Hippocampal formation (tissue), 2 donors: Measurements from ENCODE around the gene CDH1.

Source experiments
- DNase-seq, 2 donors: peaks; one replicate each; lab custom pipeline; 2025; lab: John Stamatoyannopoulos, UW

The CDH1 gene

DNA sequence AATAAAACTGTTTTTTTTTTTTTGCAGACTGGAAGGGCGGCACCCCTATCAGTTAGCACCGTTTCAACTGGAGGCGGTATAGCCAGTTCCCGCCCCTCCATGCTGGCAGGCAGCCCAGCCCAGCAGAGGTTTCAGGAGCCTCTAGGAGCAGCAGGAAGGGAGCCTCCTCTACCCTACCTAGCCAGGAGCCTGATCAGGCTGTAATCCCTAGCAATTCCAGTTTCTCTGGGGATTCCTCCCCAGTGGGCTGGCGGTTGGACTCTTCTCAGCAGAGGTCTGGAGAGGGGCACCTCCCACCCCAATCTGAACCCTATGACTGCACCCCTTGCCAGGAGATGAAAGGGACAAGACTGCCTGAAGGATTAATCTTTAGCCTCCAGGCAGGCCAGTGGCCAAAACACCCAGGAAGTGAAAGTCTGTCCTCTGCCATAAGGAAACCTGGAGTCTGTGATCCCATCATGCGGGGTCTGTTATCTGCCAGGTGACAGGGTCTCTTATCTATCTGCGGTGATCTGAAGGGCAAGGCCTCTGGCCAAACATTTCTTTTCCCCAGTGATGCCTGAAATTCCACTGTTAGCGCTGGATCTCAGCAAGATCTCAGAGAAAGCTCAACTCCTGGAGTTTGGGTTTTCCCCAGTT is 4.9 kb upstream of the CDH1 start:
- DNase-seq = no peak

DNA sequence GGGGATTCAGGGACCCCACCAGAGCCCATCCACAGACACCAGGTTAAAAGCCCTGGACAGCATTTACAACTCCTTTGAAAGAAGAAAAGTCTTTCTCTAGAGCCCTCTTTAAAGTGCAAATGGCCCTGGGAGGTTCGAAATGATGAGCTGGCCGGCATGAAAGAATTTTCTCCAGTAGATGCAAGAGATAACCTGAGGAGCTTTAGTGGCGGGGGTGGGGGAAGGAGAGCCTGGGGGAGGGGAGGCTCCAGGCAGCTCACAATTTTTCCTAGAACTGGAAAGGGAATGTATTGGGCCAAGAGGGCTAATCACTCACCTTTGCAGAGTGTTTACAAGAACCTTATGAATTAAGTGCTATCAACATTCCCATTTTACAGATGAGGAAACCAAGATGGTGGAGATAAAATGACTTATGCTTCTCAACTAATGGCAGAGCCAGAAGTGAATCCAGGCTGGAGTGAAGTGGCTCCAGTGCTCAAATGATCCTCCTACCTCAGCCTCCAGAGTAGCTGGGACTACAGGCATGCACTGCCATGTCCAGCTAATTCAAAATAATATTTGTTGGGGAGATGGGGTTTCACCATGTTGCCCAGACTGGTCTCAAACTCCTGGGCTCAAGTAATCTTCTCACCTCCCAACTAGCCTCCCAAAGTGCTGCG is 4.2 kb upstream of the CDH1 start:
- DNase-seq = no peak

DNA sequence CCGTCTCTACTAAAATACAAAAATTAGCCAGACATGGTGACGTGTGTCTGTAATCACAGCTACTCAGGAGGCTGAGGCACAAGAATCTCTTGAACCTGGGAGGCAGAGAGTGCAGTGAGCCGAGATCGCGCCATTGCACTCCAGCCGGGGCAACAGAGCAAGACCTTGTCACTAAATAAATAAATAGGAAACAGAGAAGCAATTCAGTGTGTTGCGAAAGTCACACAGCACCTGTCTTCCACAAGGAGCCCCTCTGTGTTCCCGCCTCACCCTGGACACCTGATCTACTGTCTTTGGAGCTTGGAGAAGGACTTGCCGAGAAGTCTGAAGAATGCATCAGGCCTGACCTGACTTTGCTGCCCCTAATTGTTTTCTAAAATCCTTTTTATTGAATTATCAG is 3.5 kb upstream of the CDH1 start:
- no peak for DNase-seq

DNA sequence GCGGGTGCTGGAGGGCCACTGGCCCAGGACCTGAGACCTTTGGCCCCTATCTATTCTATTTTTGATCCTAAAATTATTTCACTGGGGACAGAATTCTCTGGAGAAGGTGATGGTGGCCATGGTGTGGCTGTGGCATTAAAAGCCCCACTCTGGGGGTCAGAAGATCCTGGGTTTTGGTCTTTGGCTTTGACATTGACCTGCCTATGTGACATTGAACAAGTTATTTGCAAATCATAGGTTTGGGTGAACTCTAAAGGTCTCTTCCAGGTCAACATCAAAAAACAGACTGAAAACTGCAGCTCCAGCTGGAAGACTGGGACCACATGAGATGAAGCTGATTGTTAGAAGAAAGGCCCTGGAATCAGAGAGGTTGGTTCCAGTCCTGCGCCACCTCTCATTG is 2.3 kb upstream of the CDH1 start:
- no peak for DNase-seq

DNA sequence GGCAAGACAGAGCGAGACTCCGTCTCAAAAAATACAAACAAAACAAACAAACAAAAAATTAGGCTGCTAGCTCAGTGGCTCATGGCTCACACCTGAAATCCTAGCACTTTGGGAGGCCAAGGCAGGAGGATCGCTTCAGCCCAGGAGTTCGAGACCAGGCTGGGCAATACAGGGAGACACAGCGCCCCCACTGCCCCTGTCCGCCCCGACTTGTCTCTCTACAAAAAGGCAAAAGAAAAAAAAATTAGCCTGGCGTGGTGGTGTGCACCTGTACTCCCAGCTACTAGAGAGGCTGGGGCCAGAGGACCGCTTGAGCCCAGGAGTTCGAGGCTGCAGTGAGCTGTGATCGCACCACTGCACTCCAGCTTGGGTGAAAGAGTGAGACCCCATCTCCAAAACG is 531 bp upstream of the CDH1 start:
- DNase-seq = no peak

DNA sequence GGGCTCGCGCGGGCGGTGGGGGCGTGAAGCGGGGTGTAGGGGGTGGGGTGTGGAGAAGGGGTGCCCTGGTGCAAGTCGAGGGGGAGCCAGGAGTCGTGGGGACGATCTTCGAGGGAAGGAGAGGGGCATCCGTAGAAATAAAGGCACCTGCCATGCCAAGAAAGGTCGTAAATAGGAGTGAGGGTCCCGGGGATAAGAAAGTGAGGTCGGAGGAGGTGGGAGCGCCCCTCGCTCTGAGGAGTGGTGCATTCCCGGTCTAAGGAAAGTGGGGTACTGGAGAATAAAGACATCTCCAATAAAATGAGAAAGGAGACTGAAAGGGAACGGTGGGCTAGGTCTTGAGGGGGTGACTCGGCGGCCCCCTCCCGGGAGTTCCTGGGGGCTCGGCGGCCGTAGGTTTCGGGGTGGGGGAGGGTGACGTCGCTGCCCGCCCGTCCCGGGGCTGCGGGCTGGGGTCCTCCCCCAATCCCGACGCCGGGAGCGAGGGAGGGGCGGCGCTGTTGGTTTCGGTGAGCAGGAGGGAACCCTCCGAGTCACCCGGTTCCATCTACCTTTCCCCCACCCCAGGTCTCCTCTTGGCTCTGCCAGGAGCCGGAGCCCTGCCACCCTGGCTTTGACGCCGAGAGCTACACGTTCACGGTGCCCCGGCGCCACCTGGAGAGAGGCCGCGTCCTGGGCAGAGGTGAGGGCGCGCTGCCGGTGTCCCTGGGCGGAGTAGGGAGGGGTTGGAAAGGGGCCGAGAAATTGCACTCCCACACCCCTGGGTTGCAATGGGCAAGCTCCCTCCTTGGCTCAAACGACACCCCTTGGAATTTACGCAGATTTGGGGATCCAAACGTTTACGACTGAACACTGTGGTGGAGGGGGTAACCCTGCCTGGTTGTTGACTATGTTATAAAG is 888 bp downstream of the CDH1 start:
- DNase-seq = no peak

DNA sequence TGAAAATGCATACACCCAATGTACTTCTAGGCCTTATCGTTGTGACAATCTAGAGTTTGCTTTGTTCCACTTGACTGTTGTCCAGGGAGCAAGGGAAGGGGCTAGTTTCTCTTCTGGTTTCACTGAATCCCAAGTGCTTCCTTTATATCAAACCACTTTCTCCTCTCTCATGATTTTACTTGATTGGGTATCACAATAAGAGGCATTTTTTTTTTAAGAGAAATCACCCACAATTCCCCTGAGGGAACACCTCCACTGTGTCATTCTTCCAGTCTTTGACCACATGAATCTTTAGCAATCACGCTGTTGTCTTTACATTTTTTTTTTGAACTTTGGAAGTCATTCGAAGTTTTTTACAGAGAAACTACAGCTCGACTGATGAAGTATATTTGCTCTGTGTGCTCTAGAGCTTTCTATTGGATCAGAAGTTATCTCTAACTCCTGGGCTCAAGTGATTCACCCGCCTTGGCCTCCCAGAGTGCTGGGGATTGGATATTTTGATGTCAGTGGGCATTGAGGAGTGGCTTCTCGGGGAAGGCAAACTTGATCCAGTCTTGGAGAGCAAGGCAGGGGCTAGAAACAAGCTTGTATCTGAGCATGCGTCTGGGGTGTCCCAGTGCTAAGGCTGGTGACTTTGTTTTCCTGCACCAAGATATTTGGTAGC is 3.0 kb downstream of the CDH1 start:
- no peak for DNase-seq

DNA sequence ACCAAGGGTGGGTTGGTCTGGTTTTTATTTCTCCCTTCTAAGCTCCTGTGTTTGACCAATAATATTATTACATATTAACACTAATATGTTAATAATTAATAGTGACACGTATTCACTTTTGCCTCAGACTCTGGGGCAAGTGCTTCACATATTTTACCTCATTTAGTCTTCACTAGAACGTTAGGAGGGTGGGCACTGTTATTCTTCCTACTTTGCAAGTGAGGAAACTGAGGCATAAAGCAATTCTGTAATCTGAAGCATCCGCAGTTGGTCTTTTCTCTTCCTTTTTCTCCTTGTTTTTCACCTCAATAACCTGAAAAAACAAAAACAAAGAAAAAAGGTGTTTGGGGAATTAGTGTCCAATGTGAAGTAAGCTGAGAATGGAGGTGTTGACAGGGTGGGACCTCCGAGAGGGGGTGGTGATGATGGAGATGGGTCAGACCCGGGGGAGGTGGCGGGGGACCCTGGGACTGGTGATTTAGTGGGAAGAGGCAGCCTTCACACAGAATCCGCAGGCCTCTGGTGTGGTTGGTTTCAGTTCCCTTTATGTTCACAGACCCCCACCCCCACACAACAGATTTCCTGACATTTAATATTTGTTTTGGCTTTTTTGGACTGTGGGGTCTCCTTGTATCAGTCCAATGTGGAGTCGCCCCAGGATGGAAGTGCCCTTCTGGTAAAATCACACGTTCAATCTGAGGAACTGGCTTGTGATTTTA is 3.7 kb downstream of the CDH1 start:
- no peak for DNase-seq

DNA sequence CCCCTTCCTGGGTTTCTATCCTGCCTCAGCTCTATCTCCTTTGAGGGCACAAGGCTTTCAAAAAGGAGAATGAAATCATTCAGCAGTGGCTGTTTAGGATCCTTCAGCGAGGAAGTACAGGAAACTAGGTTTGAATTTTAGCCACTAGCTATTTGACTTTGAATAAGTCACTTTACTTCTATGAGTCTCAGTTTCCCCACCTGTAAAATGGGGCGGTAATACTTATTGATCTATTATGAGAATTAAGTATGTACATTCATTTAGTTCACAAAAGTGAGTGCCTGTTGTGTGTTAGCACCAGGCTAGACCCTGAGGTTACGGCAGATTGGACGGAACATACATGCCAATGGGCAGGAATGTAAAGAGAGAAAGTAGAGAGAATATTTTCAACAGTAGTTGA is 6.6 kb downstream of the CDH1 start:
- no peak for DNase-seq

DNA sequence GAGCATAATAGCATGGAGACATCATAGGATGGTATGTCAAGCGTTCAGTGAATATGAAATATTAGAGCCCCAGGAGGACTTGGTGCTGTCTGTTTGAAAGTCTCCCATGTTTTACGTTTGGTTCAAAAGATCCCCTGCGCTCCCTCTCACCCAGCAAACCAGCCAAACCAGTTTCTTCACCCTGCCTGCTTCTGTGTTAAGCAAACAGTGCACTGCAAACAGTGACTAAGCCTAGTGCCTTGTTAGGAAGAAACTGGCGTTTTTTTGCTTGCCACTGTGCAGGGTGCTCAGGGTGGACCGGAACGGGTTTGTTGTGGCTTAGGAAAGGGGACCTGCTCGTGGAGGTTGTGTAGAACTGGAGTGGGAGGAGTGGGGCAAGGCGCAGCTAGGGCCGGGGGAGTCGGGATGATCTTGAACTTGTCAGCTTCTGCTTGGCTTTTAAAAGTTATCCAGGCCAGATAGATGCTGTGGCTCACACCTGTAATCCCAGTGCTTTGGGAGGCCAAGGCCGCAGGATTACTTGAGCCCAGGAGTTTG is 7.7 kb downstream of the CDH1 start:
- no peak for DNase-seq

DNA sequence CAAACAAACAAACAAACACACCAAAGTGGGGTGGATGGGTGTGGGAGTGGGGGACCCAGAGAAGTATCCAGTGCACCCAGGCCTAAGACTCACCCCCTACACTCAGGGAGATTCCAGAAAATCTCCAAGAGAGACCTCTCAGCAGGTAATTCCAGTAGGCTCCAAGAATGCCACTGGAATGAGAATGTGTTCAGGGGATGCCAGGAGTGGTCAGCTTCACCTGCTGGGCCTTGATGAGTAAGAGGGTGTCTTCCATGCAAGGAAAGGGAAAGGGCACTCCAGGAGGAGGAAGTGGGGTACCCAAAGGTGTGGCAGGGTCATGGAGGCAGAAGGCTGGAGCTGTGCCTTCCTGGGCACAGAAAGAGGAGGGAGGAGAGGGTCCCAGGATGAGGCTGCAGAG is 9.9 kb downstream of the CDH1 start:
- DNase-seq = no peak

DNA sequence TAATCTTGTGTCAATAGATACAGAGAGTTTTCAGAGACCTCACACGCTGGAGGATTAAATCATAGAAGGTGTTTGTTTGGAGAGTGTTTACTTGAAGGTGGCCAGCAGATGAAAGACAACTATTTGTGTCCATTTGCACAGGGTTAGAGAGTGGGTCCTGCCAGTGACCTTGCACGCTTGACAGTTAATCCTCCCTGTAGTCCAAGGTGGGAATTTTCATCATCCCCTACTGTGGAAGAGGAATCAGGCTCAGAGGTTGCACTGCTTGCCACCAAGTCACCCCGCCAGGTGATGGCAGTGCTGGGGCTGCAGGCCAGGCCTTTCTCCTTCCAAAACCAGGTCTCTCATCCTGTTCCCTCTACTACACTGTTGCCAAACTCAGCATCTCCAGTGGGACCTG is 12.3 kb downstream of the CDH1 start:
- DNase-seq = no peak

DNA sequence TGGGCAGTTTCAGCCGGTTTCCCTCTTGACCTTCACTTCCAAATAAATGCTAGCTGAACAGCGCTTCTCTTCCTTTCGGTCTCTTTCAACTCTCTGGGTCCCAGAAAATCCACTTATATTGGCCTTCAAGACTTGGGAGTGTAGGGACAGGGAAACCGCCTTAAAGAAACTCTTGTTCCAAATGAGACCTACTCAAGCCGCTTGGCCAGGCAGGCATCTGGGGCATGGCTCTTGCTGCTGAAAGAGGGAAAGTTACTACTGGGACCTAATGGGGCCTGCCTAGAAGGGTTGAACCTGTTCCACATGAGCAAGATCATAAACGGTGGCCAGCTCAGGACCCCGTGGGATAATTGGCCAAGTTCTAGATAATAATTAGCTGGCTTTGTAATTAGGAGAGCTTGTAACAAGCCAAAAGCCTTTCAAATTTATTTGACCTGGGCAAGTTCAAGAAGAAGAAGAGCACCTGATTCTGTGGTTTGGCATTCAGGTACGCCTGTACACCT is 13.2 kb downstream of the CDH1 start:
- DNase-seq = no peak

DNA sequence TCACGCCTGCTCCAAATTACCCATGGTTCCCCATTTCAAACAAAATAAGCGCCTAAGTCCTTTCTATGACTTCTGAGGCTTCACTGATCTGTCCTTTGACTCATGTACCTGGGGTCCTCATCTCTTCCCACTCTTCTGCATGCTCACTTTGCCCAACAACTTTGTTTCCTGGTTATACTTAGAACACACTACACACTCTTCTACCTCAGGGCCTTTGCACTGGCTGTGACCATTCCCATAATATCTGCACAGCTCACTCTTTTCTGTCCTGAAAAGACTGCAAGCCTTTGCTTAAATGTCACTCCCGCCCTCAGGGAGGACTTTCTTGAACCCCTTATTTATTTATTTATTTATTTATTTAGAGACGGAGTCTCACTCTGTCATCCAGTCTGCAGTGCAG is 14.1 kb downstream of the CDH1 start:
- DNase-seq = no peak

DNA sequence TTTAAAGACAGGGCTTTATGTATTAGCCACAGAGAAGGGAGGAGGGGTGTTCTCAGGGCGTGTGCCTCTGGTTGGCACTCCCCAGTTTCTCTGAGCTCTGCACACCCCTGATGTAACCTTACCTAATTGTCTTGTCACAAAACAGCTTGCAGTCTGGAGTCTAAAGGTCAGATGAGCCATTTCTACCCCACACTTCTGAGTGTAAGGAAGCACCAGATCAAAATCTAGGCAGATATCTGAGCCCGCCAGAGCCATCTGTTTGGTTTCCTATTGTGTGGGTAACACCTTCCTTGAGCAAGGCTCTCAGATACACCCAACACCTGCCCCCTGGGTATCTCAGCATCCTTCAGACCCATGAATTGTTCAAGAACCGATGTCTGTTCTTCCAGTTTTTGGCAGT is 15.5 kb downstream of the CDH1 start:
- DNase-seq = no peak

DNA sequence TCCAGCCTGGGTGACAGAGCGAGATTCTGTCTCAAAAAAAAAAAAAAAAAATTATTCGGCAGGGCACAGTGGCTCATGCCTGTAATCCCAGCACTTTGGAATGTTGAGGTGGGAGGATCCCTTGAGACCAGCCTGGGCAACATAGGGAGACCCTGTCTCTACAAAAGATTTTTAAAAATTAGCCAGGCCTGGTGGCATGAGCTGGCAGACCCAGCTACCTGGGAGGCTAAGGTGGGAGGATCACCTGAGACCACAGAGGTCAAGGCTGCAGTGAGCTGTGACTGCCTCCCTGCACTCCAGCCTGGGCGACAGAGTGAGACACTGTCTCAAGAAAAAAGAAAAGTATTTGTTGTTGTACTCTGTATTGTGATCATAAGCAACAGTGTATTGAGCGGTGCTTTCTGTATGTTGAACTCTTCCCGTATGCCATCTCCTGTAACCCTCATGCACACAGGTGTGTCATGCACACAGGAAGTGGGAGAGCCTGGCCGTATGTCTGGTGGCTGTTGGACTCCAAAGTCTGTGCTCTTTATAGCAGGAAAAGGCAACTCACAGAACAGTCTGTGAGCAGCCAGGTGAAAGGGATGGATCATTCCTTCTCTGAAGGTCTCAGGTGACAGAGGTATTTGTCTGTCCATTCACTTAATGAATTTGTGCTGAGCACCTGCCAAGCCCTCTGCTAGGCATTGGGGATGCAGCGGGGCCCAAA is 17.1 kb downstream of the CDH1 start:
- no peak for DNase-seq

DNA sequence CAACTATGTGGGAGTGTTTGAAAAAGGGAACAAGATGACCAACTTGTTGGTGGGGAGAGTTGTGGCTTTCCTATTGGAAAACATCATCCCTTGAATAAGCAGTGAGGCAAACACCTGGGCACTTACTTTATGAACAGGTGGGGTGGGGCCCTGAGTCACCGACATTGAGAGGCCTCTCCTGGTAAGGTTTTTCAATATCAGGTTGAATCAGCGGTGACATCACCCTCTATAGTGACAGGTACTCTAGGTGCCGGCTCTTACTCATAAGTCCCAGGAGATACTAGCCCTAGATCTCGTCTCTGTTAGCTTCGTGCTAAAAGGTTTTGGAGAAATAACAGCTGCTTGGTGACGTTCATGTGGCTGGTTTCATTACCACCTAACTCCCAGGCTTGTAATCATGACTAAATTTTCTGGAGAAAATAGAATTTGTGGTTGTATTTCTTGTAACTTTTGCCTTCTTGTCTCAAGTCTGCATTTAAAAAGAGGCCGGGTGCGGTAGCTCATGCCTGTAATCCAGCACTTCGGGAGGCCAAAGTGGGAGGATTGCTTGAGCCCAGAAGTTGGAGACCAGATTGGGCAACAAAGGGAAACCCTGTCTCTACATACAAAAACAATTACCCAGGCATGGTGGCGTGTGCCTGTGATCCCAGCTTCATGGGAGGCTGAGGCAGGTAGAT is 19.3 kb downstream of the CDH1 start:
- DNase-seq = no peak

DNA sequence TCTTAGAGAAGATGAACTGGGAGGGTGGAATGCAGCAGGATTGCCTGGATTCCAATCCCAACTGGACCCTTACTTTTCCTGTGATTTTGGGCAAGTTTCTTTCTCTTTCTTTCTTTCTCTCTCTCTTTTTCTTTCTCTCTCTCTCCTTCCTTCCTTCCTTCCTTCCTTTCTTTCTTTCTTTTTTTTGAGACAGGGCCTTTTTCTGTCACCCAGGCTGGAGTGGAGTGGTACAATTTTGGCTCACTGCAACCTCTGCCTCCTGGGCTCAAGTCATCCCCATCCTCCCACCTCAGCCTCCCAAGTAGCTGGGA is 20.5 kb downstream of the CDH1 start:
- DNase-seq = no peak

DNA sequence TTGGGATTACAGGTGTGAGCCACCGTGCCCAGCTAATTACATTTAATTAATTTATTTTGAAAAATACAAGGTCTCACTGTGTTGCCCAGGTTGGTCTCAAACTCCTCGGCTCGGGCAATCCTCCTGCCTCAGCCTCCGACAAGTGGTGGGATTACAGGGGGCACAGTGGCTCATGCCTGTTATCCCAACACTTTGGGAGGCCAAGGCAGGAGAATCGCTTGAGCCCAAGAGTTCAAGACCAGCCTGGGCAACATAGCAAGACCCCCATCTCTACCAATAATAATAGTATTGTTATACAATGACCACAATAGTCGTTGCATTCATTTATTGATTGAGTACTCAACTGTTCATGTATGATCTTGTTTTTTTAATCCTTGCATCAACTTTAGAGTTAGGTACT is 22.0 kb downstream of the CDH1 start:
- no peak for DNase-seq

DNA sequence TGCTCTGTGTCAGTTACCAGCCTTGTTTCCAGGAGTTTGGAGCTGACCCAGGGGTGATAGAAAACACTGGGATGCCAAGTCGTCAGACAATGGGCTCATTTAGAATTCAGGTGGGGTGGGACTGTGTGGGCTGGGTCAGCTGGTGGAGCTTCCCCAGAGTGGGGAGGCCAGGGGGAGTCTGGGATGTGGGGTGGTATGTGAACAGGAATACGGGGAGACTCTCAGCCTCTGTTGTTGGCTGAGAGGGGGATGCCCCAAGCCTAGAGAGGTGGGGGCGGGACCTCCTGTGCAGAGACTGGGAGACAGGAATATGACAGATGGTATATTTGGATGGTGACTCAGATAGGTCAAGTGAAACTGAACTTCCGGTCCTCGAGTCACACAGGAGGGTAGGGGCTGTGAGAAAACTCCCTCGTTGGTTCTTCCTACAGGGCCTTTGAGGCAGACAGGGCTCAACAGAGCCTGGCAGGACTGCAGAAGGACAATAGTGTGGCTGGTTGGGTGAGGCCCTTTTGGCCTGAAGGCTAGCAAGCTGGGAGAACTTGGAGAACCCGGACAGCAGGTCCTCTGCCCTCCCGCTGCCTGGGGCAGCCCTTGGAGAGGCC is 23.7 kb downstream of the CDH1 start:
- peak in 1 of 2 donors; percentile 38 for DNase-seq
